CD4-positive, alpha-beta T cell treated with Interleukin-1 beta for 1 hour (primary cell): ENCODE results near the gene ZFHX3.
A peak's percentile ranks its signal among the peaks of the same experiment; 100 is the strongest.

Experiments
- DNase-seq, 2 donors: peaks; one replicate each; pipeline ENCODE4 v3.0.0-alpha.2; 2020 to 2022

ZFHX3 gene

DNA sequence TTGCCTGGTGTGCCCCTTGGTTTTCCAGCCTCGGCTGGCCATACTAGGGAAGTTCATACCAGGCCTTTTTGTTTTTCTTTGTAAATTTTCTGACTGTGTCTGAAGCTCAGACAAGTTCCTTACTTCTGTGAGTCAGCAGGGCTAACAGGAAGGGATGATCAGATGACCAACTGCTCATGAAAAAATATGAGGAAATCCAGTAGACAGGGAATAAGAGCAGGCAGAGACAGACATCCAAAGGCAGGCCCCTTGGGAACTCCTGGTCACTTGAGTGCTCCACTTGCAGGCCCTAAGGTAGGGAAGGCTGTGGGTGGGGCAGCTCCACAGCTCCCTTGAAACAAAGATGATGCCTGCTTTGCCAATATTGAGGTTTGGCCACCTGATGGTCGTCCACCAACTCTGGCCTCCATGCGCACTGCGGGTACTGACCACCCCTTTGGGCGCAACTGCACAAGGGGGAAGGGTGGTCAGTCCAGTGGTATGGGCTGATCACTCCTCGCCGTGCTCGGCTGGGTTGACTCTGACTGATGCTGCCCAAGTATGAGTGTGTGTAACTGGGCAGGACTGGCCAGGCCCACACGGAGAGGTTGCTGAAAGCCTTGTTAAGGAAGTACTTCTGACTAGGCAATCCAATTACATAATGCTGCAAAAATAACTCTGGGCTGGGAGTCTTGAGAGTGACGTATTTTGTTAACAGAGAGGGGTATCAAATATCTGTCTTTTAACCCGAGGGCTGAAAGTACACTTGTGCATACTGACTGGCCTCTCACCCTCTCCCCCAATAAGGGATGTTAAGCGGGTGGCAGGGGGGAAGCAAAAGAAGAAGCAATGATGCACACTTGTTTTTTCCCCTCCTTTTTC lies 20.8 kb upstream of the ZFHX3 start:
- DNase-seq = peak in 1 of 2 donors; percentile 70

DNA sequence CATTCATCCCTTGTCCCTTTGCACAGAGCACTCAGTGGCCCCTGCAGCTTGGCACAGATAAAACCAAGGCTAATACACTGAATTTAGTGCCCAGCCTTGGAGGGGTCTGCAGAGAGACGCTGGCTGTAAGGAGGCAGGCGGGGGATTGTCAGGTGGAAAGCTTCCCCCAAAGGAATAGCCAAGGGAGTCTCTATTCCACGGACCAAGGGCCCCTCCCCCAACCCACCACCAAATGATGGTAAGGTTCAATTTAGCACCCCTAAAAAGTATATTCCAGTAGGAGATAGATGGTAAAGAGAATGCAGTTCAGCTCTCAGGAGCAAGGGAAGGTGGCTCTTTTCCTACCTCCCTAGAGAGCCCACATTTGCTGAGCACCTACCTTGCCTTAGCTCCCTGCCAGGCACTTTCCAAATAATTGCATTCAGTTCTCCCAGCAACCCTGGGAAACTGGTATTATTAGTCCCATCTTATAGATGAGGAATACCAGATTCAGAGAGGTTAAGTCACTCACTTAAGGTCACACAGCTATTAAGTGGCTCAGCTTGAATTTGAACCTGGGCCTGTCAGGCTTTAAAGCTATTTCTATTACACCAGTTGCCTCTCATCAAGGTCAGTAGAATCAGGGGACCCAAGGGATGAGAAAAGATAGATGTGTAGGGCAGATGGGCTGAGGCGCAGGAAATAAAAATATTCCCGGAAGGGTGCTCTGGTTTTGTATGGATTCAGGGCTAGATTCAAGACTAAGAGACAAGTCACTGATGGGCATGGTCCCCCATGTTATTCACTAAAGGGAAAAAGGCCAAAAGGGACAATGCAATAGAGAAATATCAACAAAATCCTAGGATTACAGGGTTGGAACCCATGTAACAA lies 20.0 kb upstream of the ZFHX3 start:
- no peak for DNase-seq

DNA sequence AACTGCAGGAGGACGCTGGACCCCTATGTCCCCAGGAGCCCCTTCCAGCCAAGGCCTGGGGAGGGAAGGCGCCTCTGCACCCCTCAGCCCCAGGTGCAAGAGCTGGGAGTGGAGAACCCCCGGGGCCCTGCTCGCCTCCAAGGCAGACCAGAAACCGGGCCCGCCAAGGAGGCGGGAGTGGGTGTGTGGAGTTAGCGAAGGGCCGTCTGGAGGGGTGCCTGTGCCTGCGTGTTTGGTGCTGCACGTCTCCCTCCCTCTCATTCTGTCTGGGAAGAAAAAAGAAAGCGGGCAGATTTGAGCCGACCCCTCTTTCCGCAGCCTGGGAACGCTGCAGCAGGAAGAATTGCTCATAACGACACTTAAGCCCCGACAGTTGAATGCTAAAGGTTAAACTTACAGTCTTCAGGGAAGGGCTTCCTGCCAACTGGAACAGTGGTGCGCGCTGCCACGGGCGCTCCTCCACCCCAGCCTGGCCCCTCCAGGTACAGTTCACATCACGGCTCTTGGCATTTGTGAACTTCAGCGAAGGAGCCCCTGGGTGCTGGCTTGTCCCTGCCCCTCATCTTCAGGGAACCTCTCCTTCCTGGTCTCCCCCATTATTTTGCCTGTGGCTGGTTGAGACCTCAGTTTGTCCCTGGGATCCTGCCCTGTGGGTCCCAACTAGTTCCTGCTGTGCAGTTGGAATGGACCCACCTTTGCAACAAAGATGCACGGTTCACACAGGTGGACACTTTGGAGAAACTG lies 19.2 kb upstream of the ZFHX3 start:
- no peak for DNase-seq

DNA sequence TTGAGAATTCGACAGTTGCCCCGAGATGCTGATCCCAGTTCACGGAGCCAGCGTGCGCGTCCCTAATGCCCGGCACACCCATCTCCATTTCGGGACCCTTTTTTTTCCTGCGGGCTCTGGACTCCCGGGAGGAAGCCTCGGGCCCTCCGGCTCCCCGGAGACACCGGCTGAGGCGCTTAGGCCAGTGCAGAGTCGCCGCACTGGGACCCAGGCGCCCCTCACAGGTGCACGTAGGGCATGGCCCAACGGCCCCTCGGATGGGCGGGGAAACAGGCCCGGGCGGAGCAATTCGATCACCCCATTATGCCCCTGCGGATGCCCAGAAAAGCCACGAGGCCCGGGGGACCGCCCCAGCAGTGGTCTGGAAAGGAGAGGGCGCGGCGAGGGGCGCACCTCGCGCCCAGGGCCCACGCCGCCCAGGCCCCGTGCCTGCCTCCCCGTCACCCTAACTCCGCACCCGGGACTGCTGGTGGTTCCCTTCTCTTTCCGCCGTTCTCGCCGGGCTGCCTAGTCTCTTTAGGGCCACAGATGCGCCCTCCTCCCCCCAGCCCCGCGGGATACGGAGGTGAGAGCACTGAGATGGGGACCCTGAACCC lies 18.5 kb upstream of the ZFHX3 start:
- no peak for DNase-seq

DNA sequence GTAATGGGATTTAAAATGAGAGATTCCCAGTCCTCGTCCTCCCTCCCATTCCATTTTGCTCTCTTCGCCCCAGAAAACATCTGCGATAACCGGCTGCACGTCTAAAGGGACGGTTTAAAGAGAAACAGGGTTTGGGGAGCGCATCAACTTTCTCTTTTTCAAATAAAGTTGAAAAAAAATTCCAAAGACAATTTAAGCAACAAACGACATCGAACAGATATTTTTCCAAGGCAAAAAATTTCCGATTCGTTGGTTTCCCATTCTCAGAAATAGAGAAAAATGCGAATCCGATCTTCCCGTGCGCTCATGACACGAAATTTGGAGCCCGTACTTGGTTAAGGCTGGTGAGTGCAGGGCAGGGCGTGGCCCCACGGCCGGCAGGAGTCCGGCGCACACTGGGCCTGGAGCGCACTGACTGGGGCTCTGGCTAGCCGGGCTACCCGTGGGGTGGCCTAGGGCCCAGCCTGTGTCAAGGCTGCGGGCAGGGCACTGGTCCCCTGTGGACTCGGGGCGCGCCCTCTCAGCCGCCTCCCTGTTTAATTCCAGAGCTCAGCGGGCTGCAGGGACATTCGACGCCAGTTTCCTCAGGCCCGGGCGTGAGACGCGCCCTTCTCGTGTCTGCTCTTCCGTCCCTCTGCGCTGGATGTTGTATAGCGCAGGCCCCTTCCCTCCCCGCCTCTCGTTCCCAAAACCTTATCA lies 17.9 kb upstream of the ZFHX3 start:
- DNase-seq = no peak

DNA sequence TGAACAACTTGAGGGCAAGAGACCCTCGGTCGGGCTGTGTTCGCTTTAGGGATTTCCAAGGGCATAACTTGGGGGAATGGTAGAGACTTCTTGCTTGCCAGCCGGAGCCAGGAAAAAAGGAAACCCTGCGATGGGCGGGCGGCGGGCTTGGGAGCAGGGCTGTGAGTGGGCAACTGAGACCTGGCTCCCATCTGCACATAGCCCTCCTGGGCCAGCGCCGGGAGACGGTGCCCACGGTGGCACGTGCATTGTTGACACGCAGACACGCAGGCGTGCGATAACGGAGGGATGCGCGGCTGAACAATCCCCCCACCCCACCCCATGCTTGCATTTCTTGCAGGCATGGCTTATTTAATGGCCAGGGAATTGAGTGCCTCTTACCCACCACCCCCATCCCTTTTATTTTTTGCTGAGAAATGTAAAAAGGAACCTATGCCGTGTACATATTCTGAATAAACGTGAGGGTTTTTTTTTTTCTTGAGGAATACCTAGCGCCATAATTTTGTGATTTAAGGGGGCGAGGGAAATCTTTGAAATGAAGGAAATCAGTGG lies 17.1 kb upstream of the ZFHX3 start:
- no peak for DNase-seq

DNA sequence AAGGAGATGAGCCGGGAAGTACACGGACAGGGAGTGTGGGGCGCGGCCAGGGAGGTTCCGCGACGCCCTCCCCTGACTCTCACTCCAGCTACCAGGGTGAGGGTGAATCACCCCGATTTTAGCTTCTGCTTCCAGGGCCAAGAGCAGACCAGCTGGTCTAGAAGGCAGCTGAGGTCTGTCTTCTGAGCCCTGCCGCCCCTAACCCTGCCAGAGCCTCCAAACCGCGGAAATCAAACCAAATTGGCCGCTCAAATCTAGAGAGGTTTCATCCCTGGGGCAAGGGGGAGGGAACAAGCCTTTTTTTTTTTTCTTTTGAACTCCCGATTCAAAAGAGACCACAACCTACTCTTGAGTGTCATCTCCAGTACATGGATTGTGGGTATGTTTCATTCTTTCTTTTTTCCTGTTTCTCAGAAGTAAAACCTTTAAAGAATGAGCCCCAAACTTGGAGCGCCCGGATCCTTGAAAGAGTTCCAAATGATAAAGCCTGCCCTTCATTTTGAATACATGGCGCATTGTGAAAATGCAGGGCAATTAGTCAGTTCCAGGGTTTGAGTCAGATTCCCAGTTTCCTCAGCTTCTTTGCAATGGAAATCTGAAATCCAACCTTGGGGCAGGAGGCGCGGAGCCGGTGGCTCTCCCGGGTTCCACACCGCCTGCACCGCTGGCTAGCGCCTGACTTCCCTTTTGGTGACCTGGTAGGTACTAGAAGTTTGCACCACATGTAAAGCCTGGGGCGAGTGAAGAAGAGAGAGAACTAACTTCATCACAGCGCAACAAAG lies 16.5 kb upstream of the ZFHX3 start:
- peak in 1 of 2 donors; percentile 55 for DNase-seq

DNA sequence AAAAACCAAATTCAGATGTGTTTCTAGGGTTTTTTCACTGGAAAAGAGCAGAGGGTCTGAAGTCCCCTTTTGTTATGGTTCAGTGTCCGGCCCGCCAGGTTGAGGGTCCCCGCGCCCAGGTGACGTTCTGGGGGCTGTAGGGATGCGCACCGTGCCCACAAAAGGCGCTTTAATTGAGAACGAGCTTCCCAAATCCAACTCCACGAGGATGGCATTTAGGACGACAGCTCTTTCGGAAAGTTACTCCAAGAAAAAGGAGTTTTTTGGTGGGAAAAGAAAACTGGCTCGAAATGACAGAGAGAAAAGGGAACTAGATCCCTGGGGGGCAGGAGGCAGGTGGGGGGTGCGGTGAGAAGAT lies 15.9 kb upstream of the ZFHX3 start:
- no peak for DNase-seq

DNA sequence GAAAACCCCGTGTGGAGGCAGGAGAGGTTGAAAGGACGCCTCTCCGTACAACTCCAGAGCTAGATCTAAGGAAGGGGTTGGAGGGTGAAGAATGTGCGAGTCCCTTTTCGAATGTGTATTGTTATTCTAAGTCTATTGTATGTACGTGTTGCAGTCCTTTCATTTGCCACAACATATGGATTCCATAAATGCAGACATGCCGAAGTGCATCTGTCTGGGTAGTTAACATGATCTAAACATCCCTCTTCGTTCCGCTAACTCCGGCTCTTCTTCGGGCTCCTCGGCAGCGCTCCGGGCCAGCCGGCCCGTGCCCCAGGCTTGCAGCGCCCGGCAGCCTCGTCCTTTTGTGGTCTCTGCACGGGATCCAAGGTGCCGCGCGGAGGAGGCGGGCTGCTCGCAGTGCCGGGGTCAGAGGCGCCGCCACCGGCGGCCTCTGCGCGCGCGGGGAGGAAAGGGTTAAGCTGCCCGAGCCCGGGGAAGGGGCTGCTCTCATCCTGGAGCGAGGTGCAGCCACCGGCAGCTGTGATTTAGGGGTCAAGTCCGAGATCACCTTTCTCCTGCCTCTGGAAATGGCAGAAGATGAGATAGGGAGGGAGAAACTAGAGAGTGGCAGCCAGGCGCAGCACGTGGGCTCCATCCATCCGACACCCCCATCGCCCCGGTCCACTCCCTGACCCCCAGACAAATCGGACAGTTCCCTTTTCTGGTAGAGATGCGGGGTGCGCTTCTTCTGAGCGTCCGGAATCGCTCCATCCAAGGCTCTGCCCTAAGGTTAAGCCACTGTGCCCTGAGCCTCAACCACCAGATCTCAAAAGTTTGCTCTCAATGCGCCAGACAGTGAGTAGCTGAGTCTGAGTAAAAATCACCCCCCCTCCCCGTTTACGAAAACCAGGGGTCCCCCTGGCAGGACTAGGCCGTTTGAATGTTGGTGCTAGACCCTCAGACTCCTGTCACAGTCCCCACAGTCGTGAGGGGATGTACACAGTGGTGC lies 15.1 kb upstream of the ZFHX3 start:
- DNase-seq = no peak

DNA sequence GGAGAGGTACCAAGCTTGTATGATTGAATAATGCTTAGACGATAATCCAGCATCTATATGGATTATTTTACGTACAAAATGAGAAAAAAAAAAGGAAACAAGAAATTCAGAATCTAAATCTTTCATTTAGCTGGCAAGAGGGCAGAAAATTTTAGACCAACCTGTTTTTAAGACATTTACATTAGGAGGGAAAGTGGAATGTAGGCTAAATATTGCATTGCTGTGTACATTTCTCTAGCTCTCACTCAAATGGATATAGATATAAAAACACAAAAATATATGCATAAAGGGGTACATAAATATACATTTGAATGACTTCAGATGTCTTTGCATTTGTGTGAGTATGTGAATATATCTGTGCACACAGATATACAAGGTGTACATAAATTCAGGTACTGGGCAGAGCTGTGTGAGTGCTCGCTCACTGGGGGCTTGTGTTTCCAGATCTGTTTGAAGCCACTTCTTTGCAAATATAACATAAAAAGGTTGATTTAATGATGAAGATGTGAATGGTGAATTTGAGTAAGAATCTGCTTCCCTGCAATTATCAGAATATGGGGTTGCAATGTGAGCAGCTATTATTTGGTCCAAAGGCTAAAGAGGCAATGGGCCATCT lies 14.2 kb upstream of the ZFHX3 start:
- DNase-seq = no peak

DNA sequence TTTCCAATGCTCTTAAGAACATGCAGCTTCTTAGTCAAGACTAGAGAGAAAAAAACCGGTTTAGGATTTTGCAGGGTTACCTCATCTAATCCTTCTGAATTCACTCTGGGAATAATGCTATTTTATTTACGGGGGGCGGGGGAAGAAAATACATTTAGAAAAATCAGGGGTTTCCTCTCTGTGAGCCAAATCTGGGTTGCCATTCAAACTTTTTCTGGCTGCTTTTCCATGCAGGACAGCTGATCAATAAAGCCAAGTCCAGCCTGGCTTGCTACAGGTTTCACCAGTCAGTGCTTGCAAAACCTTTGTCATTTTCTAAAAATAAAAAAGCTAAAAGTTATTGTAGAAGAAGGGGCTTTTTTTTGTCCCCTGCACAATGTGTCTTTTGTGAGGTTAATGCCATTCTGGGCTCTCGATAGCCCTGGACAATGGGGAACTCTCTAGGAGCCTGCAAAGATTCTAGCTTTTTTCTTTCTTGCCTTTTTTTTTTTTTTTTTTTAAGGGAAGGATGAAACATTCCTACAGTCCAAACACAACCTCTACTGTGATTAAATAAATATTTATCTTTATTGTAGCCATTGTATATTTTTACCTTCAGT lies 13.1 kb upstream of the ZFHX3 start:
- no peak for DNase-seq

DNA sequence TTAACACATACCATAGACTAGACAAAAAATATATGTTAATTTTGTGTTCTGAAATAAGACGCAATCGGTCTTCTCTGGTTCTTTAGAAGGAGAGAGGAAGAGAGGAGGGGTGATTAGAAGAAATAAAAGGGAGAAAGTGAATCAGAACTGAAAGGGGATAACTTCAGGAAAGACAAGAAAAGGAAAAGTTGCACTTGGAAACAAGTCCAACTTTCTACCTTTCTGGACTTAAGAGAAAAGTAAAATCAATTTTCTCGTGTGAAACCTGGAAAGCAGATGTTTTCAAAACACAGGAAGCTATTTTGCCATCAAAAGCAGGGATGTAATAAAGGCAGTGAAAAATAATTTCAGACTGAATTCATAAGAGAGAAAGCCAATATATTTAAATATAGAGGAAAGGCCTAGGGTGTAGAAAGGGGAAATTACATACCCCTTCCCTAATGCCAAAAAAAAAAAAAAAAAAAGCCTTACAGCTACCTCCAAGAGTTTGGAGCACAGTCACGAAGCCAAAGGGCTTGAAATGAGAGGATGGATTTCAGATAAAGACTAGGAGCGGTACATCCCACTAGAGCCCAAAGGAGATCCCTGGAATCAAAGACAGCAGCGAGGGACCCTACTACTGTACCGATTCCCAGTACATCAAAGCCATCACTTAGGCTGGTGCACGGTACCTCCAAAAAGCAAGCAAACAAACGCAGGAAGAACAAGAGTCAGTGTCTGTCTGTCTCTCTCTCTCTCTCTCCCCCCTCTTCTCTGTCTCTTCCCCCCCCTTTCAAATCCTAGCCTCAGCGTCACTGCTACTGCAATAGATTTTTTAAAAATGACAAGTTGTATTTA lies 12.1 kb upstream of the ZFHX3 start:
- DNase-seq = no peak

DNA sequence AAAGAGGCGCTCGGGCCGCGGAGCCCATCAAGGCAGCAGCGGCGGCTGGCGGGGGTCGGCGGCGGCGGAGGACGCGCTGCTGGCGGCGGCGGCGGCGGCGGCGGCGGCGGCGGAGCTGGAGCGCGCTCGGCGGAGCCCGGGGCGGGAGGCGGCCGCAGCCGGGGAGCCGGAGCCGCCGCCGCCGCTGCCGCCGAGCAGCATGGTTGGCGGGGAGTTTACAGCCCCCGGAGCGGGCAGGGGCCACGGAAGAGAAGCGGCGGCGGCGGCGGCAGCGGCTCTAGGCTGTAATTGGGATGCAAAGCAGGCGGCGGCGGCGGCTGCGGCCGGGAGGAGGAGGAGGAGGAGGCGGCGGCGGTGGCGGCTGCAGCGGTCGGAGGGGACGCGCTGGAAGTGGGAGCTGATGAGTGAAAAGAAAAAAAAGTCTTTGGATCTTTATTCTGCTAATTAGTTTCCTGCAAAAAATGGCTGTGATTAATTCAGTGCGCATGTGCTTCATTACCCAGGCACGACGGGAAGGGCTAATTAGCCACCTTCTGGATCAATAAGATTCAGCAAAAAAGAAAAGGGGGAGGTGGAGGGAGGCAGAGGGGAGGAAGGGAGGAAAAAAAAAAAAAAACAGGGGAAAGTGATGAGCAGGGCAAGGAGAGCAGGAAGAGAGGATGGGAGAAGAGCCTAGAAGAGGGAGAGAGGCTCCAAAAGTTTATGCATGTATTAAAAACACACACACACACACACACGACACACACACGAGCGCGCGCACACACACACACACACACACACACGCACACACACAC lies 10.9 kb upstream of the ZFHX3 start:
- no peak for DNase-seq

DNA sequence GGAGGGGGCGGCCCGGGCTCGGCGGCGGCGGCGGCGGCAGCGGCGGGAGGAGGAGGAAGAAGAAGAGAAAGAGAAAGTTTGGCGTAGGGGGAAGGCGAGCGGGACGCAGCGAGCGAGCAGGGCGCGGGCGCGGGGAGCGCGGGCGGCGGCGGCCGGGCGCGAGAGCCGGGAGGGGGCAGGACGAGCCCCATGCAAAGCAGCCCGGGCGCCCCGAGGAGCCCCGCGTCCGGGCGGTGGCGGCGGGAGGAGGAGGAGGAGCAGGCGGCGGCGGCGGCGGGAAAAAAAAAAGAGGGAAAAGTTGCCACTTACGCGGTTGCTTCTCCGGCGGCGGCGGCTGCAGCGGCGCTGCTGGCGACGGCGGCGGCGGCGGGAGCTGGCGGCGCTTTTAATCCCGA lies 10.3 kb upstream of the ZFHX3 start:
- peak in 1 of 2 donors; percentile 45 for DNase-seq

DNA sequence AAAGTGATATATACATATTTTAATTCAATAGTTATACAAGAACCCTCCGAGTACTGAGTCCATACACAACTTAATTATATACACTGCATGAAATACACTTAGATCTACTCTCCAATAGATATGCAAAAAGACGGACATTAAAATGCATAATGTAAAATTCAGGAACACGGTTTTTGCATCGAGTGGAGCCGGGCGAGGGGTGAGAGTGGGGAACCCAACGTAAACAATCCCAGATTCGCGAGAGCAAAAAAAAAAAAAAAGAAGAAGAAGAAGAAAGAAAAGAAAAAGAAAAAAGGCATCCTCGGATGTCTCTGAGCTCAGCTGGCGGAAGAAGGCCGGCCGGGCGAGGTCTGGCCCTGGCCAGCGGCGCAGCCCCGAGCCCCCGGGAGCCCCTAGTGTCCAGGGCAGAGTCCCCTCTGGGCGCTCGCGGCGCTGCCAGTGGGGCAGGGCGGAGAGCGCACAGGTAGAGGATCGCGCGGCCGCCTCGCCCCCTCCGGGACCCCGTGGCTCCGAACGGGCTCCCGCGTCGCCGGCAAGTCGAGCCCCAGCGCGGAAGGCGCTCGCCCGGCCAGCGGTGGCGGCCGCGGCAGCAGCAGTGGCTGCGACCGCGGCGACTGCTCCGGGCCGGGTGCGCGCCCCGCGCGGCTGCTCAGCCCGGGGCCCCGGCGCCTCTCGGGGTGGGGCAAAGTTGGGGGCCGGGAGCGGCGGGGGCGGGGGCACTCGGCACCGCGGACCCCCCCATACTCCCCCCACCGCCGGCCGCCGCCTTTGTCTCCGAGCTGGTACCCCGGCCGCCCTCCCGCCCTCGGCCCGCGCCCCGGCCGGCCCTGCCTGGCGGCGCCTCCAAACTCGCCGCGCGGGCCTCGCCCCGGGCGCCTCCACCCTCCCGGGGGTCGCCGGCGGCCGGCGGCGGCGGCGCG lies 9.6 kb upstream of the ZFHX3 start:
- DNase-seq = no peak

DNA sequence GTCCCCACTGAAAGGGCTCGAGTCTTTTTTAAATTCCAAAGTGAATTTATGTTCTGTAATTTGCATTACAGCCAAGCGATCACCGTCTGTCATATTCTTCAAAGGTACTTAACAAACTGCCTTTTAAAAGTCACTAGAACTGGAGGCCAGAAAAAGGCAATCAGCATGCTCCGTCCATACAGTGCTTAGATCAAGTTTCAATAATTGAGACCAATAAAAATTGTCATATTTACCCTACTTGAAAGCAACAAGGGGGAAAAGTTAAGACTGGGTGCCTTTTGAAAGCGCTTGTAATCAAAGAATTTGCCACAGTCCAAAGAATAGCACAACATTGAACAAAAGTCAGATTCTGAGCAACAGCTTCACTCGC lies 9.0 kb upstream of the ZFHX3 start:
- DNase-seq = no peak
